Stimulated activated CD8-positive, alpha-beta memory T cell treated with anti-CD3 and anti-CD28 coated beads, Interleukin-15, amount 100 ng/mL, for 24 hours (primary cell): ENCODE results near the gene CDKN2D.

ENCODE experiments used
- DNase-seq: peaks from one replicate; pipeline ENCODE4 v3.0.0-alpha.2; 2020; ENCODE audit warnings: low read depth

CDKN2D gene

GRCh38 chr19:10520652-10521318 is 48.0 kb downstream of the CDKN2D start:
- DNase-seq = no peak

GRCh38 chr19:10519421-10519820 is 49.4 kb downstream of the CDKN2D start:
- DNase-seq = no peak

GRCh38 chr19:10518444-10519361 is 50.1 kb downstream of the CDKN2D start:
- DNase-seq = no peak

GRCh38 chr19:10517760-10518443 is 50.9 kb downstream of the CDKN2D start:
- DNase-seq = no peak

GRCh38 chr19:10517361-10517759 is 51.4 kb downstream of the CDKN2D start, which contains the start of gene S1PR5:
S1PR5 (minus strand) TSS chr19:10517447; CDS start chr19:10515011, 2,436 bp downstream.
- no peak for DNase-seq

- DNase-seq = no peak
Measured at GRCh38 chr19:10516671-10517286, 52.0 kb downstream of the CDKN2D start.
